GM23338 (cell line): ENCODE measurements around the gene FHIT. TPM values are rescaled to one million over a fixed set of nuclear protein-coding genes. Genes with fewer than 3 reads are reported as not detected.

ENCODE experiments used
- ATAC-seq: fragments of 200-7000 bp; cut with Tn5 transposase; 3 replicates; pipeline ENCODE4 v1.9.1; 2020
- DNase-seq: peaks from one replicate; pipeline ENCODE4 v3.0.0-alpha.2; 2015; ENCODE audit warnings: low spot score
- H2AFZ ChIP-seq: fragments of 200-600 bp; sonication (generic); 2 replicates; pipeline ENCODE4 v1.8.0; 2016; ENCODE audit warnings: antibody characterized with exemption, mild to moderate bottlenecking, moderate library complexity
- H3F3A ChIP-seq: fragments of 200-600 bp; sonication (generic); replicated peaks from 2 replicates; pipeline ENCODE4 v1.8.0; 2017; ENCODE audit warnings: antibody characterized with exemption, mixed run types, low read depth
- H3K27ac ChIP-seq: fragments of 200-600 bp; sonication (generic); 2 replicates; pipeline ENCODE4 v1.6.1; 2016; ENCODE audit warnings: low read depth
- H3K27me3 ChIP-seq: fragments of 200-600 bp; sonication (generic); 2 replicates; pipeline ENCODE4 v1.8.0; 2016; ENCODE audit warnings: mild to moderate bottlenecking, mixed run types, moderate library complexity; ENCODE audit not compliant: insufficient read depth
- H3K36me3 ChIP-seq: fragments of 200-600 bp; sonication (generic); 2 replicates; pipeline ENCODE4 v1.8.0; 2016; ENCODE audit warnings: mild to moderate bottlenecking; ENCODE audit not compliant: insufficient read depth
- H3K4me1 ChIP-seq: fragments of 200-600 bp; sonication (generic); 2 replicates; pipeline ENCODE4 v1.8.0; 2016; ENCODE audit warnings: mild to moderate bottlenecking, moderate library complexity; ENCODE audit not compliant: insufficient read depth
- H3K4me2 ChIP-seq: fragments of 200-600 bp; sonication (generic); 2 replicates; pipeline ENCODE4 v1.7.1; 2017; ENCODE audit warnings: mixed run types
- H3K4me3 ChIP-seq: fragments of 200-600 bp; sonication (generic); 2 replicates; pipeline ENCODE4 v1.6.1; 2016; ENCODE audit warnings: mixed run types
- H3K79me2 ChIP-seq: fragments of 200-600 bp; sonication (generic); replicated peaks from 2 replicates; pipeline ENCODE4 v1.8.0; 2017; ENCODE audit warnings: mild to moderate bottlenecking; ENCODE audit not compliant: insufficient read depth
- H3K9me2 ChIP-seq: fragments of 200-600 bp; sonication (generic); 2 replicates; pipeline ENCODE4 v1.8.0; 2017; ENCODE audit not compliant: insufficient read depth
- H4K20me1 ChIP-seq: fragments of 200-600 bp; sonication (generic); replicated peaks from 2 replicates; pipeline ENCODE4 v1.8.0; 2017; ENCODE audit warnings: mild to moderate bottlenecking; ENCODE audit not compliant: insufficient read depth
- H3K27ac Mint-ChIP-seq: 2 replicates; pipeline ENCODE4 v1.8.0; 2020; ENCODE audit warnings: inconsistent platforms, mild to moderate bottlenecking, moderate library complexity, mixed read lengths
- H3K27me3 Mint-ChIP-seq: 3 replicates; pipeline ENCODE4 v1.8.0; 2022; ENCODE audit warnings: low read depth, mild to moderate bottlenecking, moderate library complexity, mixed read lengths, inconsistent platforms; ENCODE audit not compliant: insufficient read depth, poor library complexity
- H3K36me3 Mint-ChIP-seq: 3 replicates; pipeline ENCODE4 v1.8.0; 2021; ENCODE audit warnings: low read depth, mild to moderate bottlenecking, inconsistent platforms, moderate library complexity, mixed read lengths
- H3K4me1 Mint-ChIP-seq: 3 replicates; pipeline ENCODE4 v1.8.0; 2020; ENCODE audit warnings: mild to moderate bottlenecking, inconsistent platforms, mixed read lengths
- H3K4me3 Mint-ChIP-seq: 3 replicates; pipeline ENCODE4 v1.8.0; 2021; ENCODE audit warnings: moderate library complexity, mild to moderate bottlenecking, inconsistent platforms, mixed read lengths
- H3K9me3 Mint-ChIP-seq: 3 replicates; pipeline ENCODE4 v1.8.0; 2020; ENCODE audit warnings: moderate library complexity, mild to moderate bottlenecking, inconsistent platforms, mixed read lengths
- CREB1 ChIP-seq: fragments of 250-450 bp; sonication (Bioruptor Pico); IDR thresholded peaks from 2 replicates; pipeline ENCODE4 v1.5.0; 2020; ENCODE audit warnings: low read depth, mild to moderate bottlenecking, moderate library complexity
- CTCF ChIP-seq, 2 experiments: fragments of 200-600 bp in 1 of 2; sonication (generic) in 1 of 2; conservative IDR thresholded peaks; 2 replicates each; pipeline versions ENCODE4 v1.5.1 to v1.6.1; 2016 to 2017; ENCODE audit warnings: antibody characterized with exemption in 2 of 2, low read depth in 2 of 2, mild to moderate bottlenecking in 2 of 2, moderate library complexity in 1 of 2
- ETS1 ChIP-seq: IDR thresholded peaks from 2 replicates; pipeline ENCODE4 v1.6.1; 2016; ENCODE audit warnings: antibody characterized with exemption
- EZH2 ChIP-seq: fragments of 200-600 bp; sonication (generic); IDR thresholded peaks from one replicate; pipeline ENCODE4 v1.8.0; 2017; ENCODE audit warnings: antibody characterized with exemption, mild to moderate bottlenecking, low read depth; ENCODE audit not compliant: unreplicated experiment
- EZH2phosphoT487 ChIP-seq: fragments of 200-600 bp; sonication (generic); IDR thresholded peaks from one replicate; pipeline ENCODE4 v1.8.1; 2018; ENCODE audit warnings: antibody characterized with exemption; ENCODE audit not compliant: unreplicated experiment
- JUNB ChIP-seq: IDR thresholded peaks from one replicate; pipeline ENCODE4 v1.6.1; 2016; ENCODE audit warnings: antibody characterized with exemption; ENCODE audit not compliant: unreplicated experiment
- NANOG ChIP-seq: IDR thresholded peaks from 2 replicates; pipeline ENCODE4 v1.6.1; 2016; ENCODE audit warnings: antibody characterized with exemption, borderline replicate concordance
- POLR2AphosphoS5 ChIP-seq: IDR thresholded peaks from 2 replicates; pipeline ENCODE4 v1.6.1; 2016; ENCODE audit warnings: antibody characterized with exemption, low read depth
- REST ChIP-seq: IDR thresholded peaks from one replicate; pipeline ENCODE4 v1.6.1; 2018; ENCODE audit warnings: antibody characterized with exemption; ENCODE audit not compliant: unreplicated experiment
- STAT1 ChIP-seq: IDR thresholded peaks from one replicate; pipeline ENCODE4 v1.6.1; 2016; ENCODE audit warnings: antibody characterized with exemption; ENCODE audit not compliant: unreplicated experiment
- ZNF114 ChIP-seq: fragments of 250-450 bp; sonication (Bioruptor Pico); IDR thresholded peaks from 2 replicates; pipeline ENCODE4 v1.5.0; 2020; ENCODE audit warnings: mild to moderate bottlenecking, moderate library complexity
- ZNF331 ChIP-seq: fragments of 250-450 bp; sonication (Bioruptor Pico); IDR thresholded peaks from 2 replicates; pipeline ENCODE4 v1.5.0; 2020; ENCODE audit warnings: low read depth, mild to moderate bottlenecking, moderate library complexity
- ZNF462 ChIP-seq: fragments of 250-450 bp; sonication (Bioruptor Pico); IDR thresholded peaks from 2 replicates; pipeline ENCODE4 v1.5.0; 2020; ENCODE audit warnings: mild to moderate bottlenecking, moderate library complexity
- polyA plus RNA-seq: library from polyadenylated mRNA; unstranded; fragments of >200 nt; fragmentation: Nextera tagmentation; extraction: Ambion mirVana; gene quantifications from 2 replicates; pipeline ENCODE4 v1.2.1, GENCODE V29; 2016
- total RNA-seq: library from RNA; depleted of rRNA; stranded (reverse); fragments of >200 nt; shearing (Covaris generic); gene quantifications from 2 replicates; pipeline ENCODE4 v1.2.3, GENCODE V29; 2014

FHIT gene
- total and polyA plus RNA-seq, 2 experiments from 2014 or later = 3.0 to 8.3 TPM

- H3K9me2 ChIP-seq = peaks cover 13% of the 10 kb centered on the region; the same call in 1 of the 2 replicates
- H3K36me3 ChIP-seq = no peaks in the 10 kb centered on the region
- H3K36me3 Mint-ChIP-seq = no peaks in the 10 kb centered on the region
- no peak overlapping the region for H3K27ac Mint-ChIP-seq
- H2AFZ ChIP-seq = no peak overlapping the region
- DNase-seq (no peak), ATAC-seq (no peak)
- no peaks in the 10 kb centered on the region for H3K4me1 Mint-ChIP-seq
- TF ChIP-seq STAT1 = no peak
- no peak for TF ChIP-seq POLR2AphosphoS5
- no peak for TF ChIP-seq EZH2phosphoT487
- no peak for TF ChIP-seq ETS1
- TF ChIP-seq NANOG = no peak
- TF ChIP-seq ZNF114 = no peak
- TF ChIP-seq ZNF462 (CRISPR knock-in tag) = no peak
- no peak for TF ChIP-seq CREB1 (CRISPR knock-in tag)
- no peak for TF ChIP-seq CTCF (conservative IDR thresholded peaks at IDR 0.05; ENCODE audit: low read depth in 2 of 2)
- no peak for TF ChIP-seq EZH2
- TF ChIP-seq JUNB = no peak
- no peak for TF ChIP-seq REST
- TF ChIP-seq ZNF331 (CRISPR knock-in tag) = no peak
- H3K27me3 Mint-ChIP-seq = peaks cover 6% of the 10 kb centered on the region
- H3K4me3 Mint-ChIP-seq = no peak overlapping the region
- no peaks in the 10 kb centered on the region for H3K9me3 Mint-ChIP-seq
- H3K27ac ChIP-seq = no peak overlapping the region
- H3K79me2 ChIP-seq = no peaks in the 10 kb centered on the region
- H3K4me2 ChIP-seq = no peak overlapping the region
- H3F3A ChIP-seq = no peaks in the 10 kb centered on the region
- no peak overlapping the region for H3K4me3 ChIP-seq
- H4K20me1 ChIP-seq = no peaks in the 10 kb centered on the region
- no peaks in the 10 kb centered on the region for H3K27me3 ChIP-seq
- no peaks in the 10 kb centered on the region for H3K4me1 ChIP-seq
Measured at GRCh38 chr3:60801307-60801706, 449.9 kb downstream of the FHIT start.
